Measurements from ENCODE around the gene HSD17B8.
A peak's percentile ranks its signal among the peaks of the same experiment; 100 is the strongest.

Gene HSD17B8

DNA sequence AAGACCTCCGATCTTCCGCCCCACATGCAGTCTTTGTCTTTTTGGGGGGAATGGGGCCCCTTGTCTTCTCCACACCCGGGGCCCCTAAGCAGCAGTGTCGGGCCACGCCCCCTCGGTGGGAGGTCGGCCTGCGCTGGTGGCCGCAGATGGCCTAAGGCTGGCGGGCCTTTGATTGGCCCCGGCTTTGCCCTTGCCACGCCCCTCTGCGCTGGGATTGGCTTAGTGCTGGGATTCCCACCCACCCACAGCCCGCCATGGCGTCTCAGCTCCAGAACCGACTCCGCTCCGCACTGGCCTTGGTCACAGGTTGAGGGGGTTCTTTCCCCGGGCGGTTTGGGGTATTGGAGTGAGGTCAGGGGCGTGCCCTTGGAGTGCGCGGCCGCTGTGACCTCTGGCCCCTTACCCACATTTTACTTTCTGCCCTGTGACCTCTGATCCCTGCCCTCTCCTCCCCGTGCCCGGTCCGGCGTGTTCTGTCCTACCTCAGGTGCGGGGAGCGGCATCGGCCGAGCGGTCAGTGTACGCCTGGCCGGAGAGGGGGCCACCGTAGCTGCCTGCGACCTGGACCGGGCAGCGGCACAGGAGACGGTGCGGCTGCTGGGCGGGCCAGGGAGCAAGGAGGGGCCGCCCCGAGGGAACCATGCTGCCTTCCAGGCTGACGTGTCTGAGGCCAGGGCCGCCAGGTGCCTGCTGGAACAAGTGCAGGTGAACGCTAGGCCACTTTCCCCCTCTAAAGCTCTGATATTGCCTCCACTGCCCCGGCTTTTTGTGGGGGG is at the start of gene HSD17B8:
HSD17B8 (plus strand) TSS at position 241 of the 776 bp plus-strand sequence; CDS start at position 255, 14 bp downstream.
- H3K4me3 ChIP-seq (ENCODE audit: low read length): peak within 1 kb of the TSS; percentile 75
- DNase-seq (ENCODE audit: low read depth): peak; percentile 93
- TF ChIP-seq, protein P1, sequence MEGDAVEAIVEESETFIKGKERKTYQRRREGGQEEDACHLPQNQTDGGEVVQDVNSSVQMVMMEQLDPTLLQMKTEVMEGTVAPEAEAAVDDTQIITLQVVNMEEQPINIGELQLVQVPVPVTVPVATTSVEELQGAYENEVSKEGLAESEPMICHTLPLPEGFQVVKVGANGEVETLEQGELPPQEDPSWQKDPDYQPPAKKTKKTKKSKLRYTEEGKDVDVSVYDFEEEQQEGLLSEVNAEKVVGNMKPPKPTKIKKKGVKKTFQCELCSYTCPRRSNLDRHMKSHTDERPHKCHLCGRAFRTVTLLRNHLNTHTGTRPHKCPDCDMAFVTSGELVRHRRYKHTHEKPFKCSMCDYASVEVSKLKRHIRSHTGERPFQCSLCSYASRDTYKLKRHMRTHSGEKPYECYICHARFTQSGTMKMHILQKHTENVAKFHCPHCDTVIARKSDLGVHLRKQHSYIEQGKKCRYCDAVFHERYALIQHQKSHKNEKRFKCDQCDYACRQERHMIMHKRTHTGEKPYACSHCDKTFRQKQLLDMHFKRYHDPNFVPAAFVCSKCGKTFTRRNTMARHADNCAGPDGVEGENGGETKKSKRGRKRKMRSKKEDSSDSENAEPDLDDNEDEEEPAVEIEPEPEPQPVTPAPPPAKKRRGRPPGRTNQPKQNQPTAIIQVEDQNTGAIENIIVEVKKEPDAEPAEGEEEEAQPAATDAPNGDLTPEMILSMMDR (IDR thresholded peaks at IDR 0.05; ENCODE audit: insufficient read depth, low read depth, low read length, missing control alignments): no peak

DNA sequence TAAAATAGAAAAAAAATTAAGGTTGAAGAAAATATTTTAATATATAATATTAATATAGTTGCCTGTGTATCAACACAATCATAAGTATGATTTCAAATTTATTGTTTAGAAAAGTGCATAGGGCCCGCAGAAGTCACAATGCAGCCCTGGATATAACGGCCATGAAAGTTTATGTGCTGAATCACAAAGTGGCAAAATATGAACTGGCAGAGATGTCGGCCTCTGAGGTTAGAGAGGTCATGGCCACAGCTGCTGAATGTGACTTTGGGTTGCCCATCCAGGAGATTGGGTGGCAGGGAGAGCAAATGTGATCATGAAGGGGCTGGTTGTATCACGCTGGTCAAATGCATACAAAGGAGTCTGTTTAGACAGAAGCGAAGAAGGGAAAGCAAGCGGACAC is 47.9 kb upstream of the HSD17B8 start:
- no peak for DNase-seq (ENCODE audit: low read depth)
- TF ChIP-seq, protein P1 (IDR thresholded peaks at IDR 0.05; ENCODE audit: insufficient read depth, low read depth, low read length, missing control alignments): no peak
- no peak overlapping the region for H3K4me3 ChIP-seq (ENCODE audit: low read length)

DNA sequence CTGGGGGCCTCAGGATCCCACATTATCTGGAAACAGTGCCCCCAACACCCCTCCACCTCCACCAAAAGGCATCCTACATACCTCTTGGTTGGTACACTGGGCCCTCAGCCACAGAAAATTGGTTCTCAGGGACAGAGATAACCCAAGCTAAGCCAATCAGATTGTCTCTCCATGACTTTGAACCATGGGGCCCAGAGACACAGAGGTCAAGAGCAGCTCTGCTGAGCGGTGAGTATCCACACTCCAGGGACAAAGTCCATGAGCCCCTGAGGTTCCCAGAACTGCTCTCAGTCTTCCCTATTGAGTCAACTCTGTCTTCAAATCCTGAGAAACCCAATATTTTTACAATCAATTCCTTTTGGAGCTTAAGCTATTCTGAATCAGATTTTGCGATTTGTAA is 47.5 kb upstream of the HSD17B8 start:
- TF ChIP-seq, protein P1 (IDR thresholded peaks at IDR 0.05; ENCODE audit: insufficient read depth, low read depth, low read length, missing control alignments): no peak
- DNase-seq (ENCODE audit: low read depth): no peak
- no peak overlapping the region for H3K4me3 ChIP-seq (ENCODE audit: low read length)

DNA sequence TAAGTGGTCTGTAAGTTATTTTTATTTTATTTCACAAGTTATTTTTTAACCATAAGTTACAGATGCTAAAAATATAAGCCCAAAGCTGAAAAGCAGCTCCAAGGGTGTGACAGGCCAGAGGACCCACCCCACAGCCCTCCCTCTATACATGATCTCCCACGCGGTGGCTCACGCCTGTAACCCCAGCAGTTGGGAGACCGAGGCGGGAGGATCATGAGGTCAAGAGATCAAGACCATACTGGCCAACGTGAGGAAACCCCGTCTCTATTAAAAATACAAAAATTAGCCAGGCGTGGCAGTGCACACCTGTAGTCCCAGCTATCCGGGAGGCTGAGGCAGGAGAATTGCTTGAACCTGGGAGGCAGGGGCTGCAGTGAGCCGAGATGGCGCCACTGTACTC is 44.4 kb upstream of the HSD17B8 start:
- TF ChIP-seq, protein P1 (IDR thresholded peaks at IDR 0.05; ENCODE audit: insufficient read depth, low read depth, low read length, missing control alignments): no peak
- H3K4me3 ChIP-seq (ENCODE audit: low read length): no peak overlapping the region
- no peak for DNase-seq (ENCODE audit: low read depth)

DNA sequence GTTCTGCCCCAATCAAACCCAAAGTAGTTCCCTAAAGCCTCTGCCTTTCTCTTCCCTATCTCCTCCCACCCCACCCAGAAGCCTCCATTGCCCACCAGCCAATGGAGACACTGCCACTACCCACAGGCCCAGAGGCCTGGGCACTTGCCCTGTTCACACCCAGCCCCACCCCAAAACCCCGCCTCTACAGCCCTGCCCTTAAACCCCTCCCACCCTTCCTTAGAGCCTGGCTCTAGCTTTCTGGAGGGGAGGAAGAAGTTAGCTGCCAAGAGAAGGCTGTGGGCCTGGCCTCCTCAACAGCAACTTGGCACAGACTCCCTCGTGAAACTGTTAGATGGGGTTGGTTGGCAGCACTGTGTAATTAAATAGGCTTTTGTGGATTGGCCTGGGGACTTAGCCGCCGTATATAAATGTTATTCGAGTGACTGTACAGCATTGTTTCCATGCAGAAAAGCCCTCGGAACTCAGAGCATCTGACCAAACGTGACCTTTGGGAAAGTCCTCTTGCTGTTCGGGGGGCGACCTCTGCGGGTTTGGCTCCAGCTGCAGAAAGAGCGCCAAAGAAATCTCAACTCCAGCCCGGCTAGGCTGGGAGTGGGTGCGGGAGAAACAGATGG is 43.6 kb upstream of the HSD17B8 start:
- peak; percentile 19 for DNase-seq (ENCODE audit: low read depth)
- no peak overlapping the region for H3K4me3 ChIP-seq (ENCODE audit: low read length)
- TF ChIP-seq, protein P1 (IDR thresholded peaks at IDR 0.05; ENCODE audit: insufficient read depth, low read depth, low read length, missing control alignments): no peak

DNA sequence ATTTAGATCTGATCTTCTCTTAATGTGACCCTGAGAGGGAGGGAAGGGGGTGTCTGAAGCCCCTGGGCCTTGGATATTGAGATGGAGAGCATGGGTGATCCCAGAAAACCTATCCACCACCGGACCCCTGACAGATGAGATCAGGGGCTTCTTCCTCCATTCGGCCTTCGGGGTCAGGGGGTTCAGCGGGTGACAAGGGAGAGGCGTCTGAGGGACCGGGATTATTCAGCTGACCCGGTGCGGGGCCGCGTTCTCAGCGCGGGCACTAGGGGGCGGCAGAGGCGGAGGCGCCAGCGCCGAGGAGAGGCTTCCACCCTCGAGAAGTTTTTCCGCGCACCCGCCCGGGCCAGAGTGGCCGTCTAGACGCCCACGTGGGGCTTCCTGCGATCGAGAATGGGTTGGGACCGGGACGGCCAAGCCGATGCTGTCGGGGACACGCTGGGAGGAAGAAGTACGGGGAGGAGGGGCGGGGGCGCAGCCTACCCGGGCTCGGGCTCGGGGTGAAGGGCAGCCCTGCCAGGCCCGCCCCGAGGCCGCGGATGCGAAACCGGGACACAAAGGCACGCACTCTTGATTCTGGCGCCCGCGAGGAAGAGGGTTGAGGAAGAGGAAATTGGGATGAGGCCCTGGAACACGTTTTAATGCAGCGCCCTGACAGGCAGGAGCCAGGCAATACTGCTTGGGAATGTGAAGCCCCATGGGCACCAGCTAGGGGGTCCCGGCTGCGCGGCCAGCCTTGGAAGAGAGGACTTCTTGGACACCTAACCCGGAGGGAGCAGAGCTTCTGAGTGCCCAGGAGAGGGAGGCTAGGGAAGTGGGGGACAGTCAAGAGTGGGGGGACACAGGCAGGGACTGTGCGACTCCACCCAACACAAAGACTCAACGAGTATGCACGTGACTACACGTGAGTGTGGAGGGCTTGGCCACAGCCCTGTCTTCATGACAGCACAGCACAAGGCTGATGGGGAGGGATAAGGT is 42.8 kb upstream of the HSD17B8 start:
- TF ChIP-seq, protein P1 (IDR thresholded peaks at IDR 0.05; ENCODE audit: insufficient read depth, low read depth, low read length, missing control alignments): peak; percentile 78
- DNase-seq (ENCODE audit: low read depth): peak; percentile 59
- H3K4me3 ChIP-seq (ENCODE audit: low read length): peak overlapping the region; percentile 52

Data from epithelial cell of esophagus (primary cell).